ENCODE measurements around the gene RPL38.

The RPL38 gene

GRCh38 chr17:74245871-74246270 lies 42.4 kb downstream of the RPL38 start:
- no peak for DNase-seq (ENCODE audit: low read depth in 3 of 3)

DNA sequence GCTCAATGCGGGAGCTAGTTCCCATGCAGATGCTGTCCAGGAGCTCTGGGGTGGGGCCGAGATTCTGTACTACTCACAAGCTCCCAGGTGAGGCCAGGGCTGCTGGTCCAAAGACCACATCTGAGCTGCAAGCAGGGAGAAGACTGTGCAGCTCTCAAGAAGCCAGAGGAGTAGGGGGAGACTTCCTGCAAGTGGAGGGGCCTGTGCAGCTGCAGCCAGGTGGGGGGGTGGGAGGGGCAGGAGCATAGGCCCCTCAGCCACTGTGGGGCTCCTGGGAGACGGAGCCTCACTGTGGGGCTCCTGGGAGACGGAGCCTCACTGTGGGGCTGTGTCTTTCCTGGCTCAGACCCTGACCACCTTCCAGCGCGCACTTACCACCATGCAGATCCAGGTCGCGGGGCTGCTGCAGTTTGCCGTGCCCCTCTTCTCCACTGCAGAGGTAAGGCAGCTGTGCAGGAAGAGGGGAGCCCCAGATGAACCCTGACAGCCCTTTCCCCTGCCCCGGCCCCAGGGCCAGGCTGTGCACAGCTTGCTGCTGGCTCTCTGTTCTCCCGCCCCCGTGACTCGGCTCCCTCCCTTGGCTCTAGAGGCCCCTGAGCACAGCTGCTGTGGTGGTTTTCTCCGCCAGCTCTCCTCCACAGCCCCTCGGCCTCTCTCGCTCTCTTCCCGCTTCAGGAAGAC lies 46.3 kb downstream of the RPL38 start:
- DNase-seq (ENCODE audit: low read depth in 3 of 3), result no peak

DNA sequence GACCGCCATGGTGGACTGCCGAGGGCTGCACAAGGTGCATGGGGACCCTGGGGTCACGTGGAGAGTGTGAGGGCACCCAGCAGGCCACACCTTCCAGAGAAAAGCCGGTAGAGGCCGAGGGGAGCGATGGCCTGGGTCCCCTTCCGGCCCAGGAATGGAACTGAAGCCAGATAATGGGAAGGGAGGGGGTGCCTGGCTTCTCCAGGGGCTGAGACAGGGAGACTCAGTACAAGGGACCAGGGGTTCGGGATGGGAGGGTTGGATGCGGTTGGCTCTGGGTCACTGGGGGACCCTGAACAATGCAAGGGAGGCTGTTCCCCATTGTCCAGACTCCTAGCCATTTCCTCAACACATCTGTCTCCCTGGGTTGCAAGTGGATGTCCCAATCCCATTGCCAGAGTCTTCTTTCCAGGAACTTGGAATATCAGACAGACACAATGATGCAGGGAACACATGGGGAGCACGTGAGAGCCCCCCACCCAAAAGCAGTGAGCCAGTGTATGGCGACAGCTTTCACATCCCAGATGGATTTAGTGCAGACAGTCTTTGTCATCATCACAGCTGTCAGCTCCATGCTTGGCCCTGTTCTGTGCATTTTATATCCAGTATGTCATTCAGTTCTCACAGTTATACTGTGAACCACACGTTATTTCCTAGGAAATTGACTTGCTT lies 47.0 kb downstream of the RPL38 start:
- DNase-seq (ENCODE audit: low read depth in 3 of 3), result no peak

DNA sequence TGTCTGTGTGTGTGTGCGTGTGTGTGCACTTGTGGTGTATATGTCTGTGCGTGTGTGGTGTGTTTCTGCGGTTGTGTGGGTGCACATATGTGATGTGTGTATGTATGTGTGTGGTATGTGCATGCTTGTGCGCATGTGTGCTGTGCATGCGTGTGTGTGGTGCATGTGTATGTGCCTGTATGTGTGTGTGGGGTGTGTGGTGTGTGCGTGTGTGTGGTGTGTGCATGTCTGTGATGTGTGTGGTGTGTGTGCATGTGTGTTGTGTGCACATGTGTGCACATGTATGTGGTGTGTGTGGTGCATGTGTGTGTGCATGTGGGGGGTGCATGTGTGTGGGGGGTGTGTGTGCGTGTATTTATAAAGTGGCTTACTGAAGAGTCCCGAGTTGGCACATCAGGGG lies 47.6 kb downstream of the RPL38 start:
- no peak for DNase-seq (ENCODE audit: low read depth in 3 of 3)

DNA sequence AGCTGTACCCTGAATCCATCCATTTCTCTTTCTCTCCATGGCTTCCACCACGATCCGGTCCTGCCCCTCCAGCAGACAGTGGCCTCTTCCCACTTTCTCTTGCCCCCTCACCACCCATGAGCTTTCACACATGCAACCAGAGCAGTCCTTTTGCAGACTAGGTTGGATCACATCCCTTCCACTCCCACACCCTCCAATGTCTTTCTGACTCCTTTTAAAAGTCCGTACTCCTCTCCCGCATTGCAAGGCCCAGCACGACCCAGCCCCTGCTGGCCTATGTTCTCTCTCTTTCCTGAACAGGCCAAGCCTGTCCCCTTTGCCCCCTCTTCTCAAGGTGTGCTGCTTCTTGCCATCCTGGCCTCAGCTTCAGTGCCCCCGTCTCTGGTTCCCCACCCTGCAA lies 48.1 kb downstream of the RPL38 start:
- no peak for DNase-seq (ENCODE audit: low read depth in 3 of 3)

DNA sequence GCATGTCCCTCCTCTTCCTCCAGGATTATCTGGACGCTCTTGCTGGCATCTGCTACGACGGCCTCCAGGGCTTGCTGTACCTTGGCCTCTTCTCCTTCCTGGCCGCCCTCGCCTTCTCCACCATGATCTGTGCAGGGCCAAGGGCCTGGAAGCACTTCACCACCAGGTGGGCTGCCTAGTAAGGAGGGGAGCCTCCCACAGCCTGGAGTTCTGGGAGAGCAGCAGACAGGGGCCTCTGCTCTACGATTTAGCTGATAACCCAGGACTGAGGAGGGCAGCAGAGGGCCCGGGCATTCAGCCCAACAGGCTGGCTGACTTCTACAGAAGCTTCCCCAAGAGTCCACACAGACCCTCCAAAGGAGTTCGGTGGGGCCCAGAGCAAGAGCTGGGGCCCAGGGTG lies 48.7 kb downstream of the RPL38 start:
- no peak for DNase-seq (ENCODE audit: low read depth in 3 of 3)

- no peak for DNase-seq (ENCODE audit: low read depth in 3 of 3)
Observed at GRCh38 chr17:74253036-74253435, 49.6 kb downstream of the RPL38 start.

- no peak for DNase-seq (ENCODE audit: low read depth in 3 of 3)
Observed at GRCh38 chr17:74257311-74257710, 53.8 kb downstream of the RPL38 start.

- no peak for DNase-seq (ENCODE audit: low read depth in 3 of 3)
Observed at GRCh38 chr17:74259667-74260524, 56.4 kb downstream of the RPL38 start.

Data from stimulated activated CD4-positive, alpha-beta T cell treated with anti-CD3 and anti-CD28 coated beads, TNF-alpha, amount 100 ng/mL, for 24 hours (primary cell).